ENCODE measurements around the gene MOGAT1. TPM values are rescaled to one million over a fixed set of nuclear protein-coding genes. Genes with fewer than 3 reads are reported as not detected.

The MOGAT1 gene
- total and polyA plus RNA-seq, 2 of the 13 experiments (the other 11 are each of a cell fraction or from before 2014, with no cell fraction given), result 0.98 to 4.3 TPM

- ATAC-seq (peak; percentile 86), FAIRE-seq (peak; percentile 46), DNase-seq (ENCODE audit: low spot score) (peak; percentile 50)
- Histone ChIP-seq H3K36me3 (replicated peaks in 1 of 2; ENCODE audit: control insufficient read depth in 1 of 2, insufficient read depth in 2 of 2, low read length in 2 of 2) (no peaks in the 10 kb centered on the region), H3K27ac (ENCODE audit: extremely low read length, insufficient read depth, low read length) (peak overlapping the region; percentile 53), H3K4me2 (ENCODE audit: low read depth, low read length) (peak overlapping the region; percentile 34), H3K79me2 (ENCODE audit: insufficient read depth, low read length) (no peaks in the 10 kb centered on the region), H3K9ac (ENCODE audit: insufficient read depth, low read depth, low read length) (peak overlapping the region; percentile 15; the same call in 1 of the 2 replicates), H3K27me3 (ENCODE audit: control insufficient read depth in 1 of 2, insufficient read depth in 2 of 2, low read length in 2 of 2) (no peaks in the 10 kb centered on the region), H3K4me3 (replicated peaks in 1 of 3; ENCODE audit: insufficient read depth in 1 of 3, low read depth in 2 of 3, low read length in 3 of 3) (no peak overlapping the region), H3K9me3 (ENCODE audit: low read length) (no peaks in the 10 kb centered on the region), H4K20me1 (ENCODE audit: insufficient read depth, low read length) (no peaks in the 10 kb centered on the region), H3K4me1 (ENCODE audit: insufficient read depth, low read length) (peaks cover 48% of the 10 kb centered on the region), H2AFZ (ENCODE audit: low read length) (no peak overlapping the region)
- no TSS peak for BruUV-seq (replicated peaks)
- ChIA-PET CTCF (ENCODE audit: low intra/inter-chr PET ratio, low total read pairs) (no interaction called here), POLR2A (interaction anchor here (0.7 kb wide), 1 partner anchor 20 kb away, joined by 4 read pairs; no protein-coding TSS in a partner anchor)
- 79% methylated on average over 7 of the region's 7 CpGs for WGBS (ENCODE audit: low lambda C conversion rate)
- intact Hi-C loops (cut with micrococcal nuclease; ENCODE audit: unreplicated experiment) (no loop called here), in situ Hi-C loops (cut with HindIII; ENCODE audit: extremely low pct_ligation_motif_present, low pct_unique_long_range_greater_than_20kb) (no loop called here)
- TF ChIP-seq JUN (CRISPR knock-in tag; IDR thresholded peaks at IDR 0.05) (no peak), MIXL1 (CRISPR knock-in tag; IDR thresholded peaks at IDR 0.05) (peak; percentile 77), FOXA1 (IDR thresholded peaks at IDR 0.05) (no peak), FOXA1 (CRISPR knock-in tag; IDR thresholded peaks at IDR 0.05) (peak; percentile 51; the same call in 1 of the 2 replicates), ERF (CRISPR knock-in tag; IDR thresholded peaks at IDR 0.05) (peak; percentile 29; the same call in 1 of the 2 replicates), RARA (CRISPR knock-in tag; IDR thresholded peaks at IDR 0.05) (peak; percentile 31; the same call in 1 of the 2 replicates), NCOR1 (IDR thresholded peaks at IDR 0.05; ENCODE audit: borderline replicate concordance, low read length) (peak; percentile 42; the same call in 1 of the 2 replicates), CREM (IDR thresholded peaks at IDR 0.05) (peak; percentile 48; the same call in 1 of the 2 replicates), CREM (CRISPR knock-in tag; IDR thresholded peaks at IDR 0.05) (no peak), ZEB1 (IDR thresholded peaks at IDR 0.05; ENCODE audit: insufficient replicate concordance, low read depth) (peak; percentile 62), THAP11 (CRISPR knock-in tag; IDR thresholded peaks at IDR 0.05) (0 out of 2 replicates have a peak, but pooled peaks have one; percentile 20), NFYC (CRISPR knock-in tag; IDR thresholded peaks at IDR 0.05) (no peak), GATAD2A (CRISPR knock-in tag; IDR thresholded peaks at IDR 0.05) (peak; percentile 66), MEF2D (CRISPR knock-in tag; IDR thresholded peaks at IDR 0.05) (0 out of 2 replicates have a peak, but pooled peaks have one; percentile 48), LCORL (IDR thresholded peaks at IDR 0.05) (no peak), LCORL (CRISPR knock-in tag; IDR thresholded peaks at IDR 0.05) (peak; percentile 64; the same call in 1 of the 2 replicates), TBP (CRISPR knock-in tag; IDR thresholded peaks at IDR 0.05) (no peak), ZBTB8A (CRISPR knock-in tag; IDR thresholded peaks at IDR 0.05; ENCODE audit: borderline replicate concordance, low read depth) (no peak)
- TF ChIP-seq, protein P1, sequence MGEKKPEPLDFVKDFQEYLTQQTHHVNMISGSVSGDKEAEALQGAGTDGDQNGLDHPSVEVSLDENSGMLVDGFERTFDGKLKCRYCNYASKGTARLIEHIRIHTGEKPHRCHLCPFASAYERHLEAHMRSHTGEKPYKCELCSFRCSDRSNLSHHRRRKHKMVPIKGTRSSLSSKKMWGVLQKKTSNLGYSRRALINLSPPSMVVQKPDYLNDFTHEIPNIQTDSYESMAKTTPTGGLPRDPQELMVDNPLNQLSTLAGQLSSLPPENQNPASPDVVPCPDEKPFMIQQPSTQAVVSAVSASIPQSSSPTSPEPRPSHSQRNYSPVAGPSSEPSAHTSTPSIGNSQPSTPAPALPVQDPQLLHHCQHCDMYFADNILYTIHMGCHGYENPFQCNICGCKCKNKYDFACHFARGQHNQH (CRISPR knock-in tag; IDR thresholded peaks at IDR 0.05), result peak; percentile 40; the same call in 1 of the 2 replicates
- TF ChIP-seq, protein P2, sequence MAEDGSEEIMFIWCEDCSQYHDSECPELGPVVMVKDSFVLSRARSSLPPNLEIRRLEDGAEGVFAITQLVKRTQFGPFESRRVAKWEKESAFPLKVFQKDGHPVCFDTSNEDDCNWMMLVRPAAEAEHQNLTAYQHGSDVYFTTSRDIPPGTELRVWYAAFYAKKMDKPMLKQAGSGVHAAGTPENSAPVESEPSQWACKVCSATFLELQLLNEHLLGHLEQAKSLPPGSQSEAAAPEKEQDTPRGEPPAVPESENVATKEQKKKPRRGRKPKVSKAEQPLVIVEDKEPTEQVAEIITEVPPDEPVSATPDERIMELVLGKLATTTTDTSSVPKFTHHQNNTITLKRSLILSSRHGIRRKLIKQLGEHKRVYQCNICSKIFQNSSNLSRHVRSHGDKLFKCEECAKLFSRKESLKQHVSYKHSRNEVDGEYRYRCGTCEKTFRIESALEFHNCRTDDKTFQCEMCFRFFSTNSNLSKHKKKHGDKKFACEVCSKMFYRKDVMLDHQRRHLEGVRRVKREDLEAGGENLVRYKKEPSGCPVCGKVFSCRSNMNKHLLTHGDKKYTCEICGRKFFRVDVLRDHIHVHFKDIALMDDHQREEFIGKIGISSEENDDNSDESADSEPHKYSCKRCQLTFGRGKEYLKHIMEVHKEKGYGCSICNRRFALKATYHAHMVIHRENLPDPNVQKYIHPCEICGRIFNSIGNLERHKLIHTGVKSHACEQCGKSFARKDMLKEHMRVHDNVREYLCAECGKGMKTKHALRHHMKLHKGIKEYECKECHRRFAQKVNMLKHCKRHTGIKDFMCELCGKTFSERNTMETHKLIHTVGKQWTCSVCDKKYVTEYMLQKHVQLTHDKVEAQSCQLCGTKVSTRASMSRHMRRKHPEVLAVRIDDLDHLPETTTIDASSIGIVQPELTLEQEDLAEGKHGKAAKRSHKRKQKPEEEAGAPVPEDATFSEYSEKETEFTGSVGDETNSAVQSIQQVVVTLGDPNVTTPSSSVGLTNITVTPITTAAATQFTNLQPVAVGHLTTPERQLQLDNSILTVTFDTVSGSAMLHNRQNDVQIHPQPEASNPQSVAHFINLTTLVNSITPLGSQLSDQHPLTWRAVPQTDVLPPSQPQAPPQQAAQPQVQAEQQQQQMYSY (CRISPR knock-in tag; IDR thresholded peaks at IDR 0.05), result 0 out of 2 replicates have a peak, but pooled peaks have one; percentile 51
- TF ChIP-seq, protein P3, sequence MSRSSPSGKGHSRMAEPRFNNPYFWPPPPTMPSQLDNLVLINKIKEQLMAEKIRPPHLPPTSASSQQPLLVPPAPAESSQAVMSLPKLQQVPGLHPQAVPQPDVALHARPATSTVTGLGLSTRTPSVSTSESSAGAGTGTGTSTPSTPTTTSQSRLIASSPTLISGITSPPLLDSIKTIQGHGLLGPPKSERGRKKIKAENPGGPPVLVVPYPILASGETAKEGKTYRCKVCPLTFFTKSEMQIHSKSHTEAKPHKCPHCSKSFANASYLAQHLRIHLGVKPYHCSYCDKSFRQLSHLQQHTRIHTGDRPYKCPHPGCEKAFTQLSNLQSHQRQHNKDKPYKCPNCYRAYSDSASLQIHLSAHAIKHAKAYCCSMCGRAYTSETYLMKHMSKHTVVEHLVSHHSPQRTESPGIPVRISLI (CRISPR knock-in tag; IDR thresholded peaks at IDR 0.05; ENCODE audit: borderline replicate concordance), result peak; percentile 20; the same call in 1 of the 2 replicates
These were observed 43.1 kb downstream of the MOGAT1 start for GRCh38 chr2:222714361-222715241.

Measured in HepG2 (cell line).